HEK293 (cell line): Measurements from ENCODE around the gene MRPL36.

ENCODE experiments used
- CTCF ChIA-PET: fragments of 350-600 bp; formaldehyde crosslinking; extraction: SDS; loops from one replicate; lab custom pipeline; 2021; ENCODE audit warnings: antibody characterized with exemption; lab: Yijun Ruan, JAX
- POLR2A ChIA-PET: fragments of 300-600 bp; formaldehyde crosslinking; extraction: SDS; loops from one replicate; lab custom pipeline; 2020; ENCODE audit warnings: antibody characterized with exemption, inconsistent platforms; lab: Yijun Ruan, JAX
- H3K27ac ChIP-seq: fragments of 200-500 bp; sonication (Bioruptor generic); 2 replicates; pipeline ENCODE4 v1.5.1; 2014; ENCODE audit warnings: low read depth, low read length, control low read depth, inconsistent platforms; ENCODE audit errors: extremely low read depth
- H3K36me3 ChIP-seq, 2 experiments: fragments of 200-500 bp in 1 of 2; sonication (Bioruptor generic) in 1 of 2; 1 replicate in 1 of 2; 2 replicates in 1 of 2; pipeline ENCODE4 v1.5.1; 2014 to 2017; ENCODE audit warnings: inconsistent platforms in 2 of 2, low read length in 2 of 2; ENCODE audit not compliant: control insufficient read depth in 2 of 2, insufficient read depth in 1 of 2
- H3K4me1 ChIP-seq: fragments of 200-500 bp; sonication (Bioruptor generic); 2 replicates; pipeline ENCODE4 v1.5.1; 2014; ENCODE audit warnings: mild to moderate bottlenecking, low read length, inconsistent platforms; ENCODE audit not compliant: control insufficient read depth, insufficient read depth
- H3K4me3 ChIP-seq: 2 replicates; pipeline ENCODE4 v1.5.1; 2011; ENCODE audit warnings: low read depth, mild to moderate bottlenecking, control low read depth, low read length, moderate library complexity
- H3K9me3 ChIP-seq: fragments of 200-500 bp; sonication (Bioruptor generic); 2 replicates; pipeline ENCODE4 v1.5.1; 2014; ENCODE audit warnings: low read depth, low read length, inconsistent platforms; ENCODE audit not compliant: control insufficient read depth, insufficient read depth
- GLIS1 ChIP-seq: fragments of 450-650 bp; formaldehyde crosslinking; IDR thresholded peaks from 2 replicates; pipeline ENCODE4 v1.5.1; 2016; ENCODE audit warnings: missing biosample characterization, missing genetic modification characterization
- SCRT2 ChIP-seq: fragments of 450-650 bp; formaldehyde crosslinking; IDR thresholded peaks from 2 replicates; pipeline ENCODE4 v1.5.1; 2016; ENCODE audit warnings: missing biosample characterization, missing genetic modification characterization
- ZBTB21 ChIP-seq: fragments of 450-650 bp; formaldehyde crosslinking; IDR thresholded peaks from 2 replicates; pipeline ENCODE4 v1.5.1; 2017; ENCODE audit warnings: missing biosample characterization, missing genetic modification characterization
- ZFP3 ChIP-seq: fragments of 450-650 bp; formaldehyde crosslinking; IDR thresholded peaks from 2 replicates; pipeline ENCODE4 v1.5.1; 2016; ENCODE audit warnings: low read depth, missing biosample characterization, missing genetic modification characterization
- ZNF132 ChIP-seq: fragments of 450-650 bp; formaldehyde crosslinking; IDR thresholded peaks from 2 replicates; pipeline ENCODE4 v1.5.1; 2017; ENCODE audit warnings: missing biosample characterization, missing genetic modification characterization, borderline replicate concordance
- ZNF146 ChIP-seq: fragments of 450-650 bp; formaldehyde crosslinking; IDR thresholded peaks from 2 replicates; pipeline ENCODE4 v1.5.1; 2016; ENCODE audit warnings: missing biosample characterization, missing genetic modification characterization
- ZNF16 ChIP-seq: fragments of 450-650 bp; formaldehyde crosslinking; IDR thresholded peaks from 2 replicates; pipeline ENCODE4 v1.5.1; 2016; ENCODE audit warnings: low read depth, missing biosample characterization, missing genetic modification characterization
- ZNF221 ChIP-seq: fragments of 450-650 bp; formaldehyde crosslinking; IDR thresholded peaks from 2 replicates; pipeline ENCODE4 v1.5.1; 2017; ENCODE audit warnings: missing biosample characterization, missing genetic modification characterization, borderline replicate concordance
- ZNF394 ChIP-seq: fragments of 450-650 bp; formaldehyde crosslinking; IDR thresholded peaks from 2 replicates; pipeline ENCODE4 v1.5.1; 2016; ENCODE audit warnings: missing biosample characterization, missing genetic modification characterization, mild to moderate bottlenecking, moderate library complexity, borderline replicate concordance
- ZNF433 ChIP-seq: fragments of 450-650 bp; formaldehyde crosslinking; IDR thresholded peaks from 2 replicates; pipeline ENCODE4 v1.5.1; 2016; ENCODE audit warnings: missing biosample characterization, missing genetic modification characterization, low read depth
- ZNF501 ChIP-seq: fragments of 450-650 bp; formaldehyde crosslinking; IDR thresholded peaks from 2 replicates; pipeline ENCODE4 v1.5.1; 2016; ENCODE audit warnings: missing biosample characterization, missing genetic modification characterization
- ZNF514 ChIP-seq: fragments of 450-650 bp; formaldehyde crosslinking; IDR thresholded peaks from 2 replicates; pipeline ENCODE4 v1.5.1; 2016; ENCODE audit warnings: missing biosample characterization, missing genetic modification characterization
- ZNF529 ChIP-seq: fragments of 450-650 bp; formaldehyde crosslinking; IDR thresholded peaks from 2 replicates; pipeline ENCODE4 v1.5.1; 2017; ENCODE audit warnings: missing genetic modification characterization, missing biosample characterization; ENCODE audit not compliant: insufficient replicate concordance
- ZNF610 ChIP-seq: fragments of 450-650 bp; formaldehyde crosslinking; IDR thresholded peaks from 2 replicates; pipeline ENCODE4 v1.5.1; 2016; ENCODE audit warnings: missing biosample characterization, missing genetic modification characterization, borderline replicate concordance
- ZNF645 ChIP-seq: fragments of 450-650 bp; formaldehyde crosslinking; IDR thresholded peaks from 2 replicates; pipeline ENCODE4; 2016; ENCODE audit warnings: missing biosample characterization, missing genetic modification characterization
- ZNF692 ChIP-seq: fragments of 450-650 bp; formaldehyde crosslinking; IDR thresholded peaks from 2 replicates; pipeline ENCODE4 v1.5.1; 2016; ENCODE audit warnings: missing biosample characterization, missing genetic modification characterization
- ZSCAN23 ChIP-seq: fragments of 450-650 bp; formaldehyde crosslinking; IDR thresholded peaks from 2 replicates; pipeline ENCODE4 v1.5.1; 2016; ENCODE audit warnings: missing biosample characterization, missing genetic modification characterization
- TF ChIP-seq, protein P1 (sequence below): fragments of 450-650 bp; formaldehyde crosslinking; IDR thresholded peaks from 2 replicates; pipeline ENCODE4 v1.5.1; 2016; ENCODE audit warnings: missing biosample characterization, missing genetic modification characterization
- TF ChIP-seq, protein P2 (sequence below): fragments of 450-650 bp; formaldehyde crosslinking; IDR thresholded peaks from 2 replicates; pipeline ENCODE4 v1.5.1; 2016; ENCODE audit warnings: missing biosample characterization, missing genetic modification characterization
- TF ChIP-seq, protein P3 (sequence below): fragments of 450-650 bp; formaldehyde crosslinking; conservative IDR thresholded peaks from 2 replicates; pipeline ENCODE4 v1.5.1; 2016; ENCODE audit warnings: low read depth, missing biosample characterization, missing genetic modification characterization
- TF ChIP-seq, protein P4 (sequence below): fragments of 450-650 bp; formaldehyde crosslinking; IDR thresholded peaks from 2 replicates; pipeline ENCODE4 v1.5.0; 2017; ENCODE audit warnings: missing biosample characterization, missing genetic modification characterization, borderline replicate concordance

MRPL36 gene

GRCh38 chr5:1770443-1770802, 29.2 kb downstream of the MRPL36 start:
- Histone ChIP-seq H3K4me1 (no peaks in the 10 kb centered on the region), H3K4me3 (no peak overlapping the region), H3K9me3 (no peaks in the 10 kb centered on the region), H3K27ac (no peak overlapping the region), H3K36me3 (no peaks in the 10 kb centered on the region)
- no peak for TF ChIP-seq ZNF146 (tag by site-specific recombination)
- no peak for TF ChIP-seq ZNF501 (tag by site-specific recombination)
- TF ChIP-seq ZNF16 (tag by site-specific recombination) = no peak
- no peak for TF ChIP-seq ZNF514 (tag by site-specific recombination)
- TF ChIP-seq ZBTB21 (tag by site-specific recombination) = no peak
- TF ChIP-seq ZNF221 (tag by site-specific recombination) = no peak
- TF ChIP-seq ZNF645 (tag by site-specific recombination) = no peak
- no peak for TF ChIP-seq ZNF394 (tag by site-specific recombination)
- TF ChIP-seq ZNF692 (tag by site-specific recombination) = no peak
- TF ChIP-seq, protein P1, sequence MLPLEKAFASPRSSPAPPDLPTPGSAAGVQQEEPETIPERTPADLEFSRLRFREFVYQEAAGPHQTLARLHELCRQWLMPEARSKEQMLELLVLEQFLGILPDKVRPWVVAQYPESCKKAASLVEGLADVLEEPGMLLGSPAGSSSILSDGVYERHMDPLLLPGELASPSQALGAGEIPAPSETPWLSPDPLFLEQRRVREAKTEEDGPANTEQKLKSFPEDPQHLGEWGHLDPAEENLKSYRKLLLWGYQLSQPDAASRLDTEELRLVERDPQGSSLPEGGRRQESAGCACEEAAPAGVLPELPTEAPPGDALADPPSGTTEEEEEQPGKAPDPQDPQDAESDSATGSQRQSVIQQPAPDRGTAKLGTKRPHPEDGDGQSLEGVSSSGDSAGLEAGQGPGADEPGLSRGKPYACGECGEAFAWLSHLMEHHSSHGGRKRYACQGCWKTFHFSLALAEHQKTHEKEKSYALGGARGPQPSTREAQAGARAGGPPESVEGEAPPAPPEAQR (tag by site-specific recombination) = no peak
- no peak for TF ChIP-seq ZNF132 (tag by site-specific recombination)
- TF ChIP-seq ZNF610 = no peak
- no peak for TF ChIP-seq ZNF529 (tag by site-specific recombination)
- no peak for TF ChIP-seq ZSCAN23 (tag by site-specific recombination)
- no peak for TF ChIP-seq ZFP3
- TF ChIP-seq GLIS1 (tag by site-specific recombination) = no peak
- no peak for TF ChIP-seq ZNF433 (tag by site-specific recombination)
- no peak for TF ChIP-seq SCRT2 (tag by site-specific recombination)
- ChIA-PET CTCF (no interaction called here), POLR2A (no interaction called here)

DNA sequence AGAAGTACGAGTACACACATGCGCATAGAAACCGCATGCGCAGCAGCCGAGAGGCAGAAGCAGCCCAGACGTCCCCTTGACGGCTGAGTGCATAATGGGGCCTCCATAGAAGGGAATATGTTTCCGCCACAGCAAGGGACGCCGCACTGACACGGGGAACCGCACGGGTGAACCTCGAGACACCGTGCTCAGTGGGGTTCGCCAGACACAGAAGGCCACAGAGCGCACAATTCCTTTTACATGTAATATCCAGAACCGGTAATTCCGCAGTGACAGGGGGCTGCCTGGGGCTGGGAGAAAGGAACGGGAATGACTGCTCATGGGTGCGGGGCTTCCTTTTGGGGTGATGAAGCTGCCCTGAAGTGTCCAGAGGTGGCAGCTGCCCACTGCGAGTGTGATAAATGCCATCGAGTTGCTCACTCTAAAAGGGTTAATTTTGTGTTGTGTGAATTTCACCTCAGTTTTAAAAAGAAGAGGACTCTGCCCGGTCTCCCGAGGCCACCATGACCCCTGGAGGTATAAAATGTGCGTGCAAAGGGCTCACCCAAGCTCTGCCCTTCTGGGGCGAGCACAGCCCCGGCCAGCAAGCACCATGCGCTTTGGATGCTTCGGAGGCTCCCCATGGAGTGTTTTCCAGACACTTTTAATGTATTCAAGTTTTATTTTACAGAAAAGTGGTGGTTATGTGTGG, 29.7 kb downstream of the MRPL36 start:
- Histone ChIP-seq H3K36me3 (no peaks in the 10 kb centered on the region), H3K9me3 (no peaks in the 10 kb centered on the region), H3K27ac (no peak overlapping the region), H3K4me1 (no peaks in the 10 kb centered on the region), H3K4me3 (no peak overlapping the region)
- CTCF ChIA-PET = no interaction called here
- TF ChIP-seq ZNF501 (tag by site-specific recombination) = no peak
- TF ChIP-seq, protein P2, sequence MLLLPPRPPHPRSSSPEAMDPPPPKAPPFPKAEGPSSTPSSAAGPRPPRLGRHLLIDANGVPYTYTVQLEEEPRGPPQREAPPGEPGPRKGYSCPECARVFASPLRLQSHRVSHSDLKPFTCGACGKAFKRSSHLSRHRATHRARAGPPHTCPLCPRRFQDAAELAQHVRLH (tag by site-specific recombination) = no peak
- no peak for TF ChIP-seq ZFP3
- TF ChIP-seq, protein P3, sequence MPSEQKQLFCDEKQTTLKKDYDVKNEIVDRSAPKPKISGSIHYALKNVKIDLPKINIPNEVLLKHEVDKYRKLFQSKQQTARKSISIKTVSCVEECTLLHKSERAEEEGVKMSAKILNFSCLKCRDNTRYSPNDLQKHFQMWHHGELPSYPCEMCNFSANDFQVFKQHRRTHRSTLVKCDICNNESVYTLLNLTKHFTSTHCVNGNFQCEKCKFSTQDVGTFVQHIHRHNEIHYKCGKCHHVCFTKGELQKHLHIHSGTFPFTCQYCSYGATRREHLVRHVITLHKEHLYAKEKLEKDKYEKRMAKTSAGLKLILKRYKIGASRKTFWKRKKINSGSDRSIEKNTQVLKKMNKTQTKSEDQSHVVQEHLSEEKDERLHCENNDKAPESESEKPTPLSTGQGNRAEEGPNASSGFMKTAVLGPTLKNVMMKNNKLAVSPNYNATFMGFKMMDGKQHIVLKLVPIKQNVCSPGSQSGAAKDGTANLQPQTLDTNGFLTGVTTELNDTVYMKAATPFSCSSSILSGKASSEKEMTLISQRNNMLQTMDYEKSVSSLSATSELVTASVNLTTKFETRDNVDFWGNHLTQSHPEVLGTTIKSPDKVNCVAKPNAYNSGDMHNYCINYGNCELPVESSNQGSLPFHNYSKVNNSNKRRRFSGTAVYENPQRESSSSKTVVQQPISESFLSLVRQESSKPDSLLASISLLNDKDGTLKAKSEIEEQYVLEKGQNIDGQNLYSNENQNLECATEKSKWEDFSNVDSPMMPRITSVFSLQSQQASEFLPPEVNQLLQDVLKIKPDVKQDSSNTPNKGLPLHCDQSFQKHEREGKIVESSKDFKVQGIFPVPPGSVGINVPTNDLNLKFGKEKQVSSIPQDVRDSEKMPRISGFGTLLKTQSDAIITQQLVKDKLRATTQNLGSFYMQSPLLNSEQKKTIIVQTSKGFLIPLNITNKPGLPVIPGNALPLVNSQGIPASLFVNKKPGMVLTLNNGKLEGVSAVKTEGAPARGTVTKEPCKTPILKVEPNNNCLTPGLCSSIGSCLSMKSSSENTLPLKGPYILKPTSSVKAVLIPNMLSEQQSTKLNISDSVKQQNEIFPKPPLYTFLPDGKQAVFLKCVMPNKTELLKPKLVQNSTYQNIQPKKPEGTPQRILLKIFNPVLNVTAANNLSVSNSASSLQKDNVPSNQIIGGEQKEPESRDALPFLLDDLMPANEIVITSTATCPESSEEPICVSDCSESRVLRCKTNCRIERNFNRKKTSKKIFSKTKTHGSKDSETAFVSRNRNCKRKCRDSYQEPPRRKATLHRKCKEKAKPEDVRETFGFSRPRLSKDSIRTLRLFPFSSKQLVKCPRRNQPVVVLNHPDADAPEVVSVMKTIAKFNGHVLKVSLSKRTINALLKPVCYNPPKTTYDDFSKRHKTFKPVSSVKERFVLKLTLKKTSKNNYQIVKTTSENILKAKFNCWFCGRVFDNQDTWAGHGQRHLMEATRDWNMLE (tag by site-specific recombination) = no peak
- TF ChIP-seq, protein P4, sequence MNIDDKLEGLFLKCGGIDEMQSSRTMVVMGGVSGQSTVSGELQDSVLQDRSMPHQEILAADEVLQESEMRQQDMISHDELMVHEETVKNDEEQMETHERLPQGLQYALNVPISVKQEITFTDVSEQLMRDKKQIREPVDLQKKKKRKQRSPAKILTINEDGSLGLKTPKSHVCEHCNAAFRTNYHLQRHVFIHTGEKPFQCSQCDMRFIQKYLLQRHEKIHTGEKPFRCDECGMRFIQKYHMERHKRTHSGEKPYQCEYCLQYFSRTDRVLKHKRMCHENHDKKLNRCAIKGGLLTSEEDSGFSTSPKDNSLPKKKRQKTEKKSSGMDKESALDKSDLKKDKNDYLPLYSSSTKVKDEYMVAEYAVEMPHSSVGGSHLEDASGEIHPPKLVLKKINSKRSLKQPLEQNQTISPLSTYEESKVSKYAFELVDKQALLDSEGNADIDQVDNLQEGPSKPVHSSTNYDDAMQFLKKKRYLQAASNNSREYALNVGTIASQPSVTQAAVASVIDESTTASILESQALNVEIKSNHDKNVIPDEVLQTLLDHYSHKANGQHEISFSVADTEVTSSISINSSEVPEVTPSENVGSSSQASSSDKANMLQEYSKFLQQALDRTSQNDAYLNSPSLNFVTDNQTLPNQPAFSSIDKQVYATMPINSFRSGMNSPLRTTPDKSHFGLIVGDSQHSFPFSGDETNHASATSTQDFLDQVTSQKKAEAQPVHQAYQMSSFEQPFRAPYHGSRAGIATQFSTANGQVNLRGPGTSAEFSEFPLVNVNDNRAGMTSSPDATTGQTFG (tag by site-specific recombination) = no peak
- POLR2A ChIA-PET = no interaction called here
